Adipose tissue (tissue), 3 donors: Measurements from ENCODE around the gene COL1A1. TPM values are rescaled to one million over a fixed set of nuclear protein-coding genes. Genes with fewer than 3 reads are reported as not detected.

ENCODE experiments used
- H3K27ac ChIP-seq: one replicate; pipeline ENCODE4 v1.5.1; 2013; ENCODE audit warnings: low read depth, low read length
- WGBS, 3 donors: extraction: QIAGEN DNeasy Blood & Tissue Kit; methylation state at CpG; one replicate each; pipeline ENCODE4 v1.1.7; 2013; 5-methylcytosine and 5-hydroxymethylcytosine counted together
- polyA plus RNA-seq, 3 donors: library from polyadenylated mRNA; stranded (reverse); fragments of 200-250 nt; gene quantifications; one replicate each; pipeline ENCODE4 v1.2.3, GENCODE V29; 2013
- donor health status: healthy with polysubstance abuse.
- donor health status: Bipolar disorder and iron deficiency.
- donor health status: healthy.

Gene COL1A1
- polyA plus RNA-seq, 3 donors: 29.6 to 209 (median 106) TPM

GRCh38 chr17:50150354-50151040 lies 50.9 kb downstream of the COL1A1 start, which contains the start of gene PPP1R9B:
TSS of gene PPP1R9B (minus strand) at chr17:50150677. CDS start at chr17:50150513, 164 bp downstream.
- H3K27ac ChIP-seq: peak within 1 kb of the TSS; percentile 0
- 0 to 1% (median 1%) methylated on average over 57 to 69 of the region's 69 CpGs for WGBS, 3 donors

GRCh38 chr17:50149417-50150353 lies 51.7 kb downstream of the COL1A1 start:
- no peak overlapping the region for H3K27ac ChIP-seq
- WGBS, 3 donors: 1 to 2% (median 1%) methylated on average over 96 to 123 of the region's 123 CpGs

DNA sequence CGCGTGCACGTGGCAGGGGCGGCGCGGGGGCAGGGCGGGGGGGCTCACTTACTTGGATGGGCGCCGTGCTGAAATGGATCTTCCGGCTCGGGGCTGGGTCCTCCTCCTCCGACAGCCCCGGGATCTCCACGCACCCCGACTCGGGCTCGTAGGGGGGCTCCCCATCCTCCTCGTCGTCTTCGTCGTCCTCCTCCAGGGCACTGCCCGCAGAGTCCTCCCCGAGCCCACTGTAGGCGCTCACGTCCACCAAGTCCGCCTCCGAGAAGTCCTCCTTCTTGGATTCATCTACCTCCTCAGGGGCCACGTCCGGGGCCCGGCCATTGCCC lies 52.4 kb downstream of the COL1A1 start:
- WGBS, 3 donors: 0 to 1% (median 1%) methylated on average over 27 to 30 of the region's 30 CpGs
- no peak overlapping the region for H3K27ac ChIP-seq

- WGBS, 3 donors: 1 to 3% (median 1%) methylated on average over 22 to 25 of the region's 25 CpGs
- H3K27ac ChIP-seq: no peak overlapping the region
Observed at GRCh38 chr17:50148226-50149090, 53.0 kb downstream of the COL1A1 start.

GRCh38 chr17:50147841-50148225 lies 53.6 kb downstream of the COL1A1 start:
- 4 to 12% (median 5%) methylated on average over 5 of the region's 5 CpGs for WGBS, 3 donors
- H3K27ac ChIP-seq: no peak overlapping the region

GRCh38 chr17:50146927-50147665 lies 54.3 kb downstream of the COL1A1 start:
- WGBS, 3 donors: 33 to 39% (median 33%) methylated on average over 15 of the region's 15 CpGs
- H3K27ac ChIP-seq: no peak overlapping the region

DNA sequence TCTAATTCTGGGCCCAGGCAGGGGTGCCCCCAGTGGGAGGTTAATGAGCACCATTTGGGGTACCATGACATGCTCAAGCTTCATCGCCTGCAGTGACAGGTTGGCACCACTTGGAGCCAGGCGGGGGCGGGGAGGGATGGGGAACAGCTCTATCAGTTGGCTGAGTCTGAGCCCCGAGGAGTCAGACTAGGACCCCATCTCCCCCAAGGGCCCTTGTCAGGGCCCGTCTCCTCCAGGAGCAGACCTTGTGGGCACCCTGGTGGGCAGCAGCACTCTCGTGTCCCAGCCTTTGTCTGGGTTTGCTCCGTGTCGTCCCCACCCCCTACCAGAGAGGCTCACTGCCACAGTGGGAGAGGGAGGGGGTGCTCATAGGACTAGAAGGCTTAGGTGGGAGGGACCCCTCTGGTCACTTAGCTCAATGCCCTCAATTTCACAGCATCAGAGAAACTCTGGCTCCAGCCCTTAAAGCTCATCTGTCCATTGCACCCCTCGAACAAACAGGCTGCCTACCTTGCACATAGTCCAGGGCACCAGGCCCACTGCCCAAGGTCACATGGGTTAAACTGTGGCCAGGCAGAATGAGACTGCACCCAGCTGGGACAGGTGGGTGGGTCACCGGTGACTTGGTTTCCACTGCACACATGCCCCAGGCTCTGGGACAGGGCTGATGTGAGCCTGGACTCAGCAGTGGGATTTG lies 55.1 kb downstream of the COL1A1 start:
- H3K27ac ChIP-seq: no peak overlapping the region
- 61 to 74% (median 74%) methylated on average over 10 of the region's 10 CpGs for WGBS, 3 donors

- WGBS, 3 donors: 62 to 80% (median 65%) methylated on average over 10 to 11 of the region's 11 CpGs
Observed at GRCh38 chr17:50145532-50146229, 55.8 kb downstream of the COL1A1 start.

GRCh38 chr17:50144845-50145531 lies 56.4 kb downstream of the COL1A1 start:
- H3K27ac ChIP-seq: no peak overlapping the region
- 56 to 70% (median 69%) methylated on average over 16 of the region's 16 CpGs for WGBS, 3 donors

More at GRCh38 chr17:50145532-50146229, 55.8 kb downstream of the COL1A1 start:
- H3K27ac ChIP-seq: no peak overlapping the region

- no peak overlapping the region for H3K27ac ChIP-seq
- WGBS, 3 donors: 72 to 84% (median 79%) methylated on average over 6 of the region's 6 CpGs
Observed at GRCh38 chr17:50144355-50144754, 57.1 kb downstream of the COL1A1 start.

DNA sequence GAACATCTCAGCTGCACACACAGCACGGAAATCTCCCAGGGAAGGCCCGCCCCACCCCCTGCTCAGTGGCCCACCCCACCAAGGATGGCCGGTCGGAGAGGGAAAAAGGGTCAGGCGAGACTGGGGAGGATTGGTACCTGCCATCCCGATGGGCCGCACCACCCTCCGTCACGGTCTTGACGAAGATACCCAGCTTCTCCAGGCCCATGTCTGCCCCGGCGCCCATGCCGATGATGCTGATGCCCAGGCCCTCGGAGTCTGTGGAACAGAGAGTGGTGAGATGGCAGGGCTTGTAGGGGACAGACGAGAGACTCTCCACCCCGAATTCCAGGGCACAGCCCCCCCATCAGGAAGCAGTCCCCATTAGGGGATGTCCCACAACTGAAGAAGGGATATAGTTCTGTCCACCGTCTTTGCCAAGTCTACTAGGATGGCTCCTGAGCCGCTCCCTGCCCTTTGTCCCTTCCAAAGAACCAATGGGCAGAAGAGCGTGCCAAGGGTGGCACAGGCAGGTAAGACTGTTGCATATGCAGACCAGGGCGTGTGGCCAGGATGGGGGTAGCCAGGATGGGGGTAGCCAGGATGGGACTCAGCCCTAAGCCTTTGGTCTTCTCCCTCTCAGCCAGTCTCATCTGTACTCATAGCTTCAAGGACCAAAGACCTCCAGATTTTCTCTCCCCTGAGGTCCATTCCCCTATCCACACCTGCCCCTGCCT lies 57.8 kb downstream of the COL1A1 start:
- H3K27ac ChIP-seq: no peak overlapping the region

DNA sequence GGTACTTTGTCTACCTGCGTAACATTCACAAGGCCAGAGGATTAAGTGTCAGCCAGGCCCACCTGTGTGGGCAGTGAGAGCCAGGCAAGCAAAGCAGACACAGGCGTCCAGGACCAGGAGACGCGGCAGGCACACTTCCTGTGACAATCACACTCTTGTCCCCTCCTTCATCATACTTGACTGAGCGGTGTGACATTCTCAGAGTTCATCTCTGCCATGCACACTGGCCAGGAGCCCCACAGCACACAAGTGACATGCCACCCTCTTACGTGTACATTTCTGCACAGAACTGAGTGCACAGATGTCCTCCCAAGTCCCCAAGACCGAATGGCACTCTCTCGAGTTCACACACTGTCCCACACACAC lies 59.7 kb downstream of the COL1A1 start:
- WGBS, 3 donors: 60 to 78% (median 61%) methylated on average over 8 of the region's 8 CpGs
- no peak overlapping the region for H3K27ac ChIP-seq

More for the DNA sequence above, 57.8 kb downstream of the COL1A1 start:
- 91 to 93% (median 93%) methylated on average over 18 to 20 of the region's 20 CpGs for WGBS, 3 donors

DNA sequence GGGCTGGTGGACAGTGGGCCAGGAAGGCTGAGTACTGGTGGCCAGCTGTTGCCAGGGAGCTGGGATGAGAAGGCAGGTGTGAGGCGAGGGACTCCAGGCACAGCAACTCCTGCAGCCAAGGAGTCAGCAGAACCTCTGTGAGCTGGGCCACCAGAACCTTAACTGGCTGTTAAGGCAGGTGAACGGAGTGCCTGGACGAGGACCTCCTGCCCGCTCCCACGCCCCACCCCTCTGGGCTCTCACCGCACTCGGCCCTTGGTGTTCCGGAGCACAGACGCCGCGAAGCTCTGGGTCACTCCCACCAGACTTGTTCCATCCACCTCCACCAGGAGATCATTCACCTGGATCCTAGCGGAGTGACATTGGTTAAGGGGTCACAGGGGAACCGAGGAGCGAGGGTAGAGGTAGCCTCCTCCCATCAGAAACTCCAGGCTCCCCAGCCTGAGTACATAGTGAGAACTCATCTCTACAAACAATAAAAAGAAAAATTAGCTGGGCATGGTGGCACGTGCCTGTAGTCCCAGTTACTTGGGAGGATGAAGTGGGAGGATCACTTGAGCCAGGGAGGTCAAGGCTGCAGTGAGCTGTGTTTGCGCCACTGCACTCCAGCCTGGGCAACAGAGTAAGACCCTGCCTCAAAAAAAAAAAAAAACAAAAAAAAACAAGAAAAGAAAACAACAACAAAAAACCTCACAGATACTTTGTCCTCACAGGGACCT lies 60.2 kb downstream of the COL1A1 start:
- H3K27ac ChIP-seq: no peak overlapping the region
- WGBS, 3 donors: 82 to 90% (median 87%) methylated on average over 16 of the region's 16 CpGs

DNA sequence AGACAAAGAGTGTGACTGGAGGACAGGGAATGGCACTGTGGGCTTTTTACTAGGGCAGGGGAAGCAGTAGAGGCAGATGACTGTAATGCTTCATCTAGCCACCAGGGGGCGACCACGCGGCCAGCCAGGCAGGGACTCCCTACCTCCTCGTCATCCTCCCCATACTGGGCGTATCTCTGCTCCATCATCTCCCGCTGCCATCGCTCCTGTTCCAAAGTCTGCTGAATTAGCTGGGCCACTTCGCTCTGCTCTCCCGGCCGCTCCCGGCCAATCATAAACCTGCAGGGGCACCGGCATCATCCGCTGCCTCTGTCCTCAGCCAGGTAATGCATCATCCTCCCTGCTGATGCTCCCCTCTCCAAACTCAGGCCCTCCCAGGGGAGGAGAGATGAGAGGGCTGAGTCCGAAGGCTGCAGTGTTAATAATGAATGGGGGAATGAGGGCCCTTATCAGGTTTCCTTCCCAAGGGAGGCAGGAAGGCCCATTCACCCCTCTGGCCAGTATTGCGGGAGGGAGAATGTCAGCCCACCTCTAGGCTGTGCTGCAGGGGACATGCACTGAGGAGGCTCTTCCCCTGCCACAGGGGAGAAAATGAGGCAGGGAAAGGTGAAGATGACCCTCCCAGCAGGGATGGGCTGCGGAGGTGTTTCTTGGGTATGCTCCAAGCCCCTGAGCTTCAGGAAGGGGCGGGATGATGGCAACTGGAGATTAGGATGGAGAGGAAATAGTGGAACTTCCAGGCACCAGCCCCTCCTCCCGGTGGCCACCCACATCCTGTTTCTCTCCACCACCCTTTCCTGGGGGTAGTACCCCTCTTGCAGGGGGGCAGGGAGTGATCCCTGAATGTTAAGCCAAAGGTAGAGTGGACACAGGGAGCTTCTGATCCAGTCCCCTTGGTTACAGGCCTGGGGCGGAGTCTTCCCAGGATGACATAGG lies 61.2 kb downstream of the COL1A1 start:
- H3K27ac ChIP-seq: no peak overlapping the region
- WGBS, 3 donors: 24 to 46% (median 30%) methylated on average over 19 of the region's 19 CpGs
